Epithelial cell of proximal tubule (primary cell): Measurements from ENCODE around the gene ADAMTSL1. TPM values are rescaled to one million over a fixed set of nuclear protein-coding genes. Genes with fewer than 3 reads are reported as not detected.

Experiments
- DNase-seq: peaks from one replicate; pipeline ENCODE4 v3.0.0-alpha.2; 2011; ENCODE audit warnings: low read depth
- H3K4me3 ChIP-seq: 2 replicates; pipeline ENCODE4 v1.5.1; 2011; ENCODE audit warnings: low read depth, mild to moderate bottlenecking, low read length
- CTCF ChIP-seq: conservative IDR thresholded peaks from 2 replicates; pipeline ENCODE4 v1.5.1; 2012; ENCODE audit warnings: low read depth, mild to moderate bottlenecking, low read length
- total RNA-seq: library from RNA; depleted of rRNA; stranded (reverse); fragments of >200 nt; gene quantifications from 2 replicates; pipeline ENCODE4 v1.2.3, GENCODE V29; 2015

ADAMTSL1 gene
- total RNA-seq, 1 donor from 2014 or later = 2.8 TPM

GRCh38 chr9:18699764-18700163 is 225.8 kb downstream of the ADAMTSL1 start:
- no peak overlapping the region for H3K4me3 ChIP-seq
- no peak for DNase-seq
- TF ChIP-seq CTCF = no peak

GRCh38 chr9:18700714-18701113 is 226.8 kb downstream of the ADAMTSL1 start:
- no peak for TF ChIP-seq CTCF
- no peak overlapping the region for H3K4me3 ChIP-seq
- DNase-seq = no peak

- DNase-seq = no peak
- no peak overlapping the region for H3K4me3 ChIP-seq
- no peak for TF ChIP-seq CTCF
Measured at GRCh38 chr9:18703151-18703900, 229.4 kb downstream of the ADAMTSL1 start.

GRCh38 chr9:18703901-18704379 is 230.0 kb downstream of the ADAMTSL1 start:
- no peak overlapping the region for H3K4me3 ChIP-seq
- no peak for DNase-seq
- TF ChIP-seq CTCF = no peak

- H3K4me3 ChIP-seq = no peak overlapping the region
- no peak for DNase-seq
- TF ChIP-seq CTCF = no peak
Measured at GRCh38 chr9:18705796-18706392, 231.9 kb downstream of the ADAMTSL1 start.

GRCh38 chr9:18706648-18707047 is 232.7 kb downstream of the ADAMTSL1 start:
- TF ChIP-seq CTCF = no peak
- H3K4me3 ChIP-seq = no peak overlapping the region
- DNase-seq = no peak
